Renal cortex interstitium (tissue), 11 donors: Measurements from ENCODE around the gene NOL9. TPM values are rescaled to one million over a fixed set of nuclear protein-coding genes. Genes with fewer than 3 reads are reported as not detected.
A peak's percentile ranks its signal among the peaks of the same experiment; 100 is the strongest.
"Not testable (repeated sequence)": the region's sequence is repeated elsewhere in the genome, so short reads cannot be mapped to it uniquely, and the experiment has no call there.

ENCODE experiments used
- DNase-seq, 11 donors: peaks; one replicate each; pipeline ENCODE4 v3.0.0-alpha.2; 2013; ENCODE audit warnings: low read depth in 9 of 11, low spot score in 4 of 11; ENCODE audit errors: extremely low read depth in 1 of 11
- polyA plus RNA-seq, 3 donors: library from polyadenylated mRNA; unstranded; fragments of 120-200 nt; gene quantifications; one replicate each; pipeline ENCODE4 v1.2.1, GENCODE V29; 2013; ENCODE audit not compliant: insufficient read length in 3 of 3

Gene NOL9
- polyA plus RNA-seq, 3 donors = 14.8 to 18.5 (median 18.1) TPM

- DNase-seq = no peak
These were observed 56.3 kb downstream of the NOL9 start for GRCh38 chr1:6497867-6498575.

GRCh38 chr1:6497215-6497866 lies 57.0 kb downstream of the NOL9 start:
- peak in 1 of 11 donors; percentile 44 for DNase-seq

GRCh38 chr1:6496890-6497214 lies 57.5 kb downstream of the NOL9 start:
- DNase-seq = no peak

- no peak for DNase-seq
These were observed 58.0 kb downstream of the NOL9 start for GRCh38 chr1:6496365-6496721.

GRCh38 chr1:6495540-6496364 lies 58.6 kb downstream of the NOL9 start:
- DNase-seq = no peak

GRCh38 chr1:6495041-6495441 lies 59.3 kb downstream of the NOL9 start:
- no peak for DNase-seq

GRCh38 chr1:6494627-6495026 lies 59.7 kb downstream of the NOL9 start:
- DNase-seq = no peak

- DNase-seq = not testable (repeated sequence)
These were observed 60.5 kb downstream of the NOL9 start for GRCh38 chr1:6493834-6494223.

- DNase-seq = no peak
These were observed 62.3 kb downstream of the NOL9 start for GRCh38 chr1:6491966-6492365.

- DNase-seq = no peak
These were observed 62.8 kb downstream of the NOL9 start, which contains the start of gene PLEKHG5 for GRCh38 chr1:6491480-6491962. Gene PLEKHG5 (minus strand): TSS chr1:6491667. CDS start chr1:6477571, 14,096 bp downstream.

- DNase-seq = no peak
These were observed 63.2 kb downstream of the NOL9 start for GRCh38 chr1:6491081-6491449.

- peak in 8 of 11 donors; percentile 52 to 77 (median 68) for DNase-seq
These were observed 63.9 kb downstream of the NOL9 start for GRCh38 chr1:6490181-6491080.

- DNase-seq = peak in 7 of 11 donors; percentile 53 to 70 (median 67)
These were observed 64.5 kb downstream of the NOL9 start for GRCh38 chr1:6489799-6490180.

- no peak for DNase-seq
These were observed 64.9 kb downstream of the NOL9 start for GRCh38 chr1:6489383-6489765.

- DNase-seq = no peak
These were observed 65.5 kb downstream of the NOL9 start for GRCh38 chr1:6488602-6489382.

- DNase-seq = no peak
These were observed 66.4 kb downstream of the NOL9 start for GRCh38 chr1:6487804-6488484.

GRCh38 chr1:6486433-6487011 lies 67.8 kb downstream of the NOL9 start:
- DNase-seq = peak; percentile 72 to 89 (median 85)
